ENCODE measurements around the gene TFRC.
"Not testable (repeated sequence)": the region's sequence is repeated elsewhere in the genome, so short reads cannot be mapped to it uniquely, and the experiment has no call there.

TFRC gene

GRCh38 chr3:196047391-196048030, 34.4 kb downstream of the TFRC start:
- no peak for DNase-seq

- no peak for DNase-seq
Measured at GRCh38 chr3:196044513-196044912, 37.4 kb downstream of the TFRC start.

DNA sequence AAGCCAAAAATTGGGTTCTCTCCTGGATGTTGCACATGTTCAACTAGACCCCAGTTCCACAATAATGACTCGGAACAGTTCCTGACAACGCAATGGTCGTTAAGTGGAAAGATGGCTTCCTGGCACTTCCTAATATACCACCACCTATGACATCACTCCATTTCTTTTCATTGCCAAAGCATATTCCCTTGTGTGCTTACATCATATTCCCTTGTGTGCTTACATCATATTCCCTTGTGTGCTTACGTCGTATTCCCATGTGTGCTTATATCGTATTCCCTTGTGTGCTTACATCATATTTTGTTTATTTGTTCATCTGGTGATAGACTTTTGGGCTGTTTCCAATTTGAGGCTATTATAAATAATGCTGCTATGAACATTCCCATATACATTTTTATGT, 39.2 kb downstream of the TFRC start:
- no peak for DNase-seq

DNA sequence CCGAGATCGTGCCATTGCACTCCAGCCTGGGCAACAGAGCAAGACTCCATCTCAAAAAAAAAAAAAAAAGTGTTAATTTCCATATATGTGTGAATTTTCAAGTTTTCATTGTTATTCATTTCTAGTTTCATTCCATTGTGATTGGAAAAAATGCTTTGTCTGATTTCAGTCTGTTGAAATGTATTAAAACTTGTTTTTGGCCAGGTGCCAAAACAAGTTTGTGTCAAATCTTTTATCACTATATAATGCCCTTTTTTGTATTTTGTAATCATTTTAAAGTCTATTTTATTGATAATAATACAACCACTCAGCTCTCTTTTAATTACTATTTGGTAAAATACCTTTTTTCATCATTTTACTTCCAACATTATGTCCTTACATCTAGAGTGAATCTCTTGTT, 42.5 kb downstream of the TFRC start:
- no peak for DNase-seq

- DNase-seq = not testable (repeated sequence)
Measured at GRCh38 chr3:196026059-196026458, 55.8 kb downstream of the TFRC start.

DNA sequence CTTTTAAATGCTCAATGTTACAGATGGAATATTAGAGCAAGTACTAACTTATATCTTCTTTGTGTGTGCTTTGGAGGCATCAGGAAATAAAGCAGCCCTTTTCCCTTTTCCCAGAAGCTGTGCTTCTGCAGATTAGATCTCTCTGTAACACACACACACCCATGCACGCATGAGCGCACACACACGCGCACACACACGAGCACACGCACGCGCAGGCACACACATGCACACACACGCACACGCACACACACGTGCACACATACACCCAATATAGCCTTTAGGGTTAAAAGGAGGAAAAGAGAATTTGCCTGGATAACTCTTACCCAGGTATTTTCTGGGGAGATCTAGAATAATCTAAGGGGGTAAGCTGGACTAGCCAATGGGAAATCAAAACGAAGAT, 56.9 kb downstream of the TFRC start:
- DNase-seq = no peak

DNA sequence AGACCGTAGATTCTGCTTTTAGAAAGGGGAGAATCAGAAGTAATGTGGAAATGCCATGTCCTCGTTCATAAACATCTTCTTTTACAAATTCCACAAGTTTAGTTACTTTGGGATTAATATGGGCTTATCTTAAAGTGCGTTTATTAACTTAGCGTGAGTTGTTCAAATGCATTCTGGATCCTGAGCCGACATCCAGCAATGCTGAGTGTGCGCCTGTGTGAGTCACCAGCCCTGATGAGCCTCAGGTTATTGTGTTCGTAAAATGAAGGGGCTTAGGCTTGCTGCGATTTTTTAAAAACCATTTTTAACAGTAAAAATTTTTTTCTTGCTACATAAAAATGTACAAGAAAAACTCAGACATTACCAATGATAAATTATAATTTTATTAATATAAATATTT, 57.9 kb downstream of the TFRC start:
- no peak for DNase-seq

- not testable (repeated sequence) for DNase-seq
Measured at GRCh38 chr3:196022499-196022878, 59.4 kb downstream of the TFRC start.

DNA sequence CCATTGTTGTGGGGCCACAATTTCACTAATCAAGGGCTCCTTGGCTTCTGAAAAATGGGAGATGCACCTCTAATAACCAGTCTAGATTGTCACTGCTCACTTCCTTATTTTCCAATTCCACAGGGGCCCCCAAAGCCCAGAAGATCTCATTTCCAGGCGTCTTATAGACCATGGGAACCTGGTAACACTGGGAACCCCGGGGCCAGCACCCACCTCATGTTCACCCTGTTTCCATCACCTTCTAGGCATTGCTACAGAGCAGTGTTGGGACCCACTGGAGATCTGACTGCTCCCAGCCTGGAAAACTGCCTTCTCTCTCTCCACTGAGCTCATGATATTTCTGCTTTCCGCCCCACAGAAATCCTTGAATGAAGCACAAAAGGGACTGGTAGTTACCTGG, 61.5 kb downstream of the TFRC start:
- no peak for DNase-seq

DNA sequence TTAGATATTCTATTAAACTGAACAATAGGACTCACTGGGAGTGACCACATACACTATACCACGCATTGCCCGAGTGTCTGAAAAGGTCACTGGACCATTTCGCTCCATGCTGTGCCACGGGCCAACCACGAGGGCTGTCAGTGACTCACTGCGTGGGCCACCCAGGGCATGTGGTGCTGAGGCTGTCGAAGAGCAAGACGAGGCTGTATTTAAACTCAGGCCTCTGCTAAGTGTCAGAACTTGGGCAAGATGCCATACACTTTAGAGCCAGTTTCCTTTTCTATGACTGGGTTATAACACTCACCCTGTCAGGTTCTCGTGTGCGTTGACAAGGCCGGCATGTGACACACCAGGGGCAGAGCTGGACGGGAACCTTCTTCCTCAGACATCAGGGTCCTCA, 62.3 kb downstream of the TFRC start:
- not testable (repeated sequence) for DNase-seq

- DNase-seq = not testable (repeated sequence)
Measured at GRCh38 chr3:196018159-196018558, 63.7 kb downstream of the TFRC start.

- no peak for DNase-seq
Measured at GRCh38 chr3:196016485-196016884, 65.4 kb downstream of the TFRC start.

DNA sequence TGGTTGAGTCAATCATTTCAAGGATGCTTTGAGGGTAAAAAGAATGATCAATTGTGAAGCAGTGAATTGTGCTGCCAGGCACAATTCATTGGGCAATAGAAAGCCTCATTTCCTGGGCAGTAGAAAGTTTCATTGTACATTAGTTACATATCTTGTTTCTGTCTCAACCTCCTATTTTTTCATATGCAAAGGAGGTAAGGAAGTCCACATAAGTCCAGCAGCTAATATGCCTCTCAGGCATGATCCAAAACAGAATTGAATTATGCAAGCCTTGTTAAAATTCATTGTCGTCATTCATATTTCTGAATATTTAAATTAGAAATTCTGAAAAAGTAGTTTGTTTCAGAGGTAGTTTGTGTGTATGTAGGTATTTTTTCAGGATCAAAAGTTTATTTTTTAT, 65.8 kb downstream of the TFRC start:
- no peak for DNase-seq

GRCh38 chr3:196013587-196014487, 68.1 kb downstream of the TFRC start:
- DNase-seq = no peak

DNA sequence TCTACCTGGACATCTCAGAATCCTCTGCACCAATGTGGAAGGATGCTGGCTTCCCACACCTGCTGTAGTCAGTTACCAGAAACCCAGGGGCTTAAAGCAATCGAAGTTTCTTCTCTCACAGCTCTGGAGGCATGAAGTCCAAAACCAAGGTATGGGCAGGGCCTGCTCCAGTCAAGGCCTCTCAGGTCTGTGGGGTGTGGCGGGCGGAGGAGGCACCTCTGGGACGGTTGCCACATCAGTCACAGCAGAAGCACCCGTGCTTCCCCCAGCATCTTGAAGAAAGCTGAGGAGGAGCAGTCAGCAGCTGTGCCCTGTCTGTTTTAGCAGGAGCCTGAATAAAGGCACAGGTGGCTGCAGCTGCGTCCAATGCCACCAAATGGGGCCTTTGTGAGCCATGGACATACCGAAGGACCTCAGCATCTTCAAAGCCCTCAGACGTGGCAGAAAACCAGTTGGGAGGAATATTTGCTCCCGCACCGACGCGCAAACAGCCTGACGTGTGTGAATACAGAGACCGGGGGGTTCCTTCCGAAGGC, 68.9 kb downstream of the TFRC start:
- DNase-seq = no peak

DNA sequence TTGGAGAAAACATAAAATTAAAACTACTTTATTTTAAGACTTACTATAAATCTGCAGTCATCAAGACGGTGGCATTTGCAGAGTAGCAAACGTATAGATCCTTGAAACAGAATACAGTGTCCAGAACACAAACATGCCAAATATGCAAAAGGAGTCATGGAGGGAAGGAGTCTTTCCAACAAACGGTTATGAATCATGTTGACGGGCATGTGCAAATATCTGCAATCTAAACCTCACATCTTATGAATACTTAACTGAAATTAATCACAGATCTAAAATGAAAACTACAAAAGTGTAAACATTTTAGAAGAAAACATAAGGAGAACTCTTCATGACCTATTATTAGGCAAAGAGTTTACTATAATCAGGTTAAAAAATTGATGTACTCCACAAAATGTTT, 69.4 kb downstream of the TFRC start:
- DNase-seq = no peak

DNA sequence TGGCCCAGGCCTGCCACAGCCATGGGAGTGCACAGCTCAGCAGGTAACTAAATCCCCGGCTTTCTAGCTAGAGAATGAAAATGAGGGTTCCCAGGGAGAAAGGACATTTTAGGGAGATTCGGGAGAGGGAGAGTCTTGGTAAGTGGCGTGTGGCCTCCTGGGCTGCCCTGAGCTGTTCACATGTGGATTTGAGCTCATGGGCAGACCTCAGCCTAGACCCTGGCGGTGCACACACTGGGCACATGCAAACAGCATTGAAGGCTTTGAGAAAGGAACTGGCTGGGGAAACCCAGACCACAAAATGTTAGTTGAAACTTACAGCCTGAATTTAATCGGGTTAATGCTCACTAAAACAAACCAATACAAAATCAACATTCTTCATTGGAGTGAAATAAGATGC, 72.4 kb downstream of the TFRC start:
- no peak for DNase-seq

DNA sequence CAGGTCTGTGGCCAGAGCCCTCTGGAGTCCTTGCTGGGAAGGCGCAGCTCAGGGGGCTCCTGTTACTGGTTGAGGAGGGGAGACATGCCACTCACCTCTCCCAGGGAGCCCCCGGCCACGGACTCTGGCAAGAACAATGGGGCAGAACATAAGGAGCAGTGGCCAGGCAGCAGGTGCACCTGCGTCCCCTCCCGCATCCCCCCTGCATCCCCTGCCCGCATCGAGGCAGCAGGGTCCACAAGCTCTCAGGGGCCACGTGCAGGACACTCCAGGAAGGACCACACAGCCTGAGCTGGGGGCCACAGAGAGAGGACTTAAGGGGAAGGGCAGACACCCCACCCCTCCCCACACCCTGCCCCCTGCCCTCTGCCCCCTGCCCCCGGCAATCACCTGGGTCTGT, 73.0 kb downstream of the TFRC start:
- DNase-seq = no peak

DNA sequence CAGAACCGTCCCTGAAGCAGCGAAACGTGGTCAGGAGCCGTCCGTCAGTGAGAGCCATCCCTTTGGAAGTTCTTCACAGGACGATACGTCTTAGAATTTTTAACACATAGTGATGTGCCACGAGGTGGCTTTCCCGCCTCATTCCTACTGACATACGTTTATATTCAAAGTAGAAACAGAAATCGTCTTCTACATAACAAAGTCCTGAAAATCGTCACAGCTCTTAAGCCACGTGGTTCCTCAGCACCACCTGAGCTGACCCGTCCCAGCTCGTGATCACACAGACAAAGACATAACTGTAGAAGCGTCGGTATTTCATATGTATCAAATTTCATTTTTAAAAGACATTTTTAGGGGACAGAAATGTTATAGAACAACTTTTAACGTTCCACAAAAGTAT, 73.5 kb downstream of the TFRC start:
- no peak for DNase-seq

- no peak for DNase-seq
Measured at GRCh38 chr3:196007744-196008335, 74.0 kb downstream of the TFRC start.

- DNase-seq = not testable (repeated sequence)
Measured at GRCh38 chr3:196005338-196005737, 76.6 kb downstream of the TFRC start.

GRCh38 chr3:196004359-196005052, 77.4 kb downstream of the TFRC start:
- DNase-seq = not testable (repeated sequence)

DNA sequence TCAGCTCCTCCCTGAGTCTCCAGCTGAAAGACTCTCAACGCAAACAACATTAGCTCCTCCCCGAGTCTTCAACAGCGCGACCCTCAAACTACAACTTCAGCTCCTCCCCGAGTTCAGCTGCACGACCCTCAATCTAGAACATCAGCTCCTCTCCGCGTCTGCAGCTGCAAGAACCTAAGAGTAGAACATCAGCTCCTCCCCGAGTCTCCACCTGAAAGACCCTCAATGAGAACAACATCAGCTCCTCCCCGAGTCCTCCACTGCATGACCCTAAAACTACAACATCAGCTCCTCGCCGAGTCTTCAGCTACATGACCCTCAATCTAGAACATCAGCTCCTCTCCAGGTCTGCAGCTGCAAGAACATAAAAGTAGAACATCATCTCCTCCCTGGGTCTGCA, 78.3 kb downstream of the TFRC start:
- no peak for DNase-seq

All from NCI-H524 treated with DMSO at 0.1 percent for 48 hours (cell line).